KBM-7 (cell line): ENCODE measurements around the gene CPED1.

Source experiments
- DNase-seq: peaks from one replicate; pipeline ENCODE4 v3.0.0-alpha.2; 2015
- in situ Hi-C: fragments of 300-500 bp; cut with MboI; formaldehyde crosslinking; loops from 2 replicates; pipeline ENCODE4 v1.14.3; 2020; ENCODE audit warnings: low sequenced_read_pairs, low pct_unique_long_range_greater_than_20kb, mixed read lengths

The CPED1 gene

GRCh38 chr7:121008816-121009215 lies 20.3 kb downstream of the CPED1 start:
- in situ Hi-C loops: no loop called here
- DNase-seq: no peak

DNA sequence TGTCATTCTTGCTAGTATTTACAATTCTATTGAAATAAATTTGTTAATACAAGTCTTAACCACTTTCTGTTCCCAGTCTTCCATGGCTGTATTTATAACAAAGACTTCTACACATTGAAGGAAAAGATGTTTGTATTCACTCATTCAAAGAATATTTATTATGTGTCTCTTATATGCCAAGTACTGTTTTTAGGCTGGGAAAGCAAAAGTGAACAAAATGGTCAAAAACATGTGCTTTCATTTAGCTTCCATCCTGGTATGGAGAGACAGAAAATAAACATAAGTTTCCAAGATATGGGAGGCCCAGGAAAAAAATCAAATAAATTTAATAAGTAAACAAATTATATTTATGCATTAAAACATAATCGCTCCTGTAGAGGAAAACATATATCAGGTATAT lies 22.9 kb downstream of the CPED1 start:
- no peak for DNase-seq
- in situ Hi-C loops: no loop called here

- DNase-seq: no peak
- in situ Hi-C loops: no loop called here
Measured at GRCh38 chr7:121012170-121012874, 23.8 kb downstream of the CPED1 start.

- in situ Hi-C loops: no loop called here
- DNase-seq: no peak
Measured at GRCh38 chr7:121012919-121013318, 24.4 kb downstream of the CPED1 start.

DNA sequence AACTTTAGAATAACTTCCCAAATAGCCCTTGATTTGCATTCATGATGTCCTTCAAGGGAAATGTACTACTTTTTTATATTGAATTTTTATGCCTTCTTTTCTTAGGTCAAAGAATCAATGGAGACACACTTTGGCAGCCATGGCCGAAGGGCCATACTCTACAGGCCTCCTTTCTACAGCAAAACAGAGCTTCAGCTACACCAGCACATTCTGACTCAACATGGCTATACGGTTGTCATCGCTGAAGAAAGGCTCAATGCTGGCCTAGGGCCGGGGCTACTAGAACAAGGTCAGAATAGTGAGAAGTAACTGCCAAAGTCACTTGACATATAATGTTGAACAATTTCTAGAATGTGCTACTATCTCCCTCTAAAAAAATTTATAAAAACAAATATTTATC lies 27.0 kb downstream of the CPED1 start:
- DNase-seq: no peak
- in situ Hi-C loops: no loop called here

- in situ Hi-C loops: no loop called here
- no peak for DNase-seq
Measured at GRCh38 chr7:121016966-121017365, 28.5 kb downstream of the CPED1 start.

GRCh38 chr7:121017586-121017985 lies 29.1 kb downstream of the CPED1 start:
- in situ Hi-C loops: no loop called here
- DNase-seq: no peak

DNA sequence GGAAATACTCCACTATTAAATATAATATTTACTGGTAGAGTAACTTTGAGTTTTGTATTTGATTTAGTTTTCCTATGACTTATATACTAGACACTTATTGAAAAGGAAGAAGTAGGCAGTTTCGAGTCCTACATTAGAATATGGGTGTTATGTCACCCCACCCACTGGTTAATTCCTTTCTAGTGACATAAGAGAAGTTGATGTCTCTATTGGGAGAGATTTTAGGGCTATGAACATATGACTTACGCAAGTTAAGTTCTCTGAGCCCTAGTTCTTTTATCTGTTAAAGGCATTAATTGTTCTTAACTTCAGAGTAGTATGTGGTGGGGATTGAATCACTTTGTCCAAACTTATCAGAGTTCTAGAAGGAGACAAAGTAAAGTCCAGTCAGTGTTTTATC lies 30.5 kb downstream of the CPED1 start:
- in situ Hi-C loops: no loop called here

GRCh38 chr7:121020249-121020988 lies 31.9 kb downstream of the CPED1 start:
- in situ Hi-C loops: no loop called here
- no peak for DNase-seq

More for the DNA sequence above, 30.5 kb downstream of the CPED1 start:
- DNase-seq: no peak

- DNase-seq: no peak
- in situ Hi-C loops: no loop called here
Measured at GRCh38 chr7:121020989-121021969, 32.8 kb downstream of the CPED1 start.

- in situ Hi-C loops: no loop called here
- DNase-seq: no peak
Measured at GRCh38 chr7:121023194-121023593, 34.7 kb downstream of the CPED1 start.

DNA sequence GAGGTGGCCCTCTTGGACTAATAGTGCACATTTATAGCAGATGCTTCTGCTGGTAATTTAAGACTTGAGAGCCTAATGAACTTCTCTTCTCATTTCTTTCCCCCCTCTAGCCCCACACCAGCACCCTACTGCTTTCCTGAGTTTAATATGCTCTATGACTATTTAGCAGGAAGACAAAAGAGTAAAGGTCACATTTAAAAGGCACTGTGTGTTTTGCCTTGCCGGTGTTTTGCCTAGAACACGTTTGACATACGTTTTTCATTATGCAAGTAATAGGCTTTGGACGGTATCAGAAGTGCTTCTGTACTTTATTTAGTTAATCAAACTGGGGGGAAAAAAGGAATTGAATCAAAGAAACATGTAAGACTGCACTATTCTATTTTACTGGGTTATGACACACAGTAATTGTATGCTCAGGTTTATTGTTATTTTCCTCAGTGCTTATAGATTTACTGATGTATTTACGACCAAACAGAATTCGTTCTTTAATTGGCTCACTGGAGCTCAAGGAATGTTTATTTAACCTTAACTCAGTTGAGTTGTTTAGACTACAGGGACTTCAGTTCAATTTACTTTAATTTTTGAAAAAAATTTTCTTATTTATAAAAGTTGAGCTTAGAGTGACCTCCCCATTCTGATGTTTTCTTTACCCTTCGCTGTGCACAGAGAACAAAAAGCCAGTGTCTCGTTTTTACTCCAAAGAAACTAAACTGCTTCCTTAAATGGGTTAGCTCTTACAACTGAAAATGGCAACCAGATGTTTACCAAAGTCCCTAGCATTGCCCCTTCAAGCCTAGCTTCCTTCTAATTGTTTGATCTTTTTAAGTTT lies 35.4 kb downstream of the CPED1 start:
- DNase-seq: no peak
- in situ Hi-C loops: no loop called here

DNA sequence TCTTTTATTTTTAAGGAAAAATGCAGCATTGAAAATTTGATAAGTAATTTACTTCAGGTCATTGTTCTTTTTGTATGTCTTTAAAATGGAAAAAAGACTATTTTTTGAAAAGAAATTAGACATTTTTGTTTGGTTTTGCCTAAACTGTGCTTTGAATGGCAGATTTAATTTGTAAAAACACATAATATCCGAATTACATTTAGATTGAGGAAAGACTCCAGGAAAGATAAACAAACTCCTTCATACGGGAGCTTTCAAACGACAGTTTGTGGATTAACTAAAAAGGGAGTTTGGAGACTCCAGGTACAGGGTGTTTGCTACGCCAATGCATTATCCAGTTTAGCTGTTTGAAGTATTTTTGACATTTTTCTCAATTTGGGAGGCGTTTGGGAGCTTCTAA lies 36.1 kb downstream of the CPED1 start:
- no peak for DNase-seq
- in situ Hi-C loops: no loop called here

- no peak for DNase-seq
- in situ Hi-C loops: no loop called here
Measured at GRCh38 chr7:121026159-121026558, 37.6 kb downstream of the CPED1 start.

GRCh38 chr7:121026577-121027111 lies 38.1 kb downstream of the CPED1 start:
- in situ Hi-C loops: no loop called here
- no peak for DNase-seq

DNA sequence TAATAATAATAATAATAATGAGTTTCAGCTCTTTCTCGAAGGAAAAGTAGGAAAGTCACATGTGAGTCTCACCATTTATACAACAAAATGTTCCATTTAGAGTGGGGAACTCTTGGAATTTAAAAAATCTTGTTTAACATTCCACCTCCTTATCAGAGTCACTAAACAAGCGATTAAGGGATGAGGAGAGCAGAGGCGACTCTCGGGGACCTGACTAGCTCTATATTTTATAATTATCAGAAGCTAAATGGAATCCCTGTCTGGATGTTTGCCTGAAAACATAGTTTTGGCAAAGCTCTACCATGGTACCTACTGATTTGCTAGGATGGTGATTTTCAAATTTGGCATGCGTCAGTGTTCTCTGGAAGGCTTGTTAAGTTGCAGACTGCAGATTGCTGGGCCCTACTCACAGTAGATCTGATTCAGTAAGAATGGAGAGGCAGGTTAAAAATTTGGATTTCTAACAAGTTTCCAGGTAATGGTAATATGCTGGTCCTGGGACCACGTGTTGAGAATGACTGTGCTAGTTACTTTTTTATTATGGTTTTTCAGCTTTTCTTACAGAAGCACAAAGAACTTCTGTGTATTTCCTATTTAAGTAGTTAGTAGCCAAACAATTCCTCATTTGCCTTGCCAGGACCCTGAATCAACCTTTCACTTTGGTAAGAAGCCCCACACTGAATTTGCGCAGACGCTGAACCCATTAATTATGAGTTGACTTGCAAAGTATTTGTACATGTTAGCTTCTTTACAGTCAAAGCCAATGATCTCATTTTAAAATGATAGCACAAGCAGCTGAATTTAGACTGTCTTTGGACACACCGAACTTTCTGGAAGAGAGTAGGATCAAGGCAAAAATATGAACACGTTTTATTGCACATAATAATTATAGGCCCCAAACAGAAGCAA lies 39.5 kb downstream of the CPED1 start:
- in situ Hi-C loops: no loop called here
- DNase-seq: no peak

DNA sequence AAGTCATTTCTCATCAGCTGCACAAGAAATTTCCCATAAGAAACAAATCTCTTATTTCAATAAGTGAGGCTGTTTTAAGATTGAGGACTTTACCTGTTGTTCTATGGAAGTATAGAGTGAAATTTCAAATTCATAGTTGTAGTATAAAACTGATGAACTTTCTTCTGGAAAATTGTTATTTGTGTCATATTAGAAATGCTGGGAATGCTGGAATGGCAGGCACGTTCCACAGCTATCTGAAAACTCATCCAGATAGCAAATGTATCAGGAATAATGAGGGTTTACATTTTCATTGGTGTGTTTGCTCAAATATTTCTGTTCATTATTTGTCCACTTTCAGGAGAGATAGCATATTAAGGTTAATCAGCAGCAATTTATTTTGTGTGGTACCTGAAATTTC lies 40.8 kb downstream of the CPED1 start:
- in situ Hi-C loops: no loop called here

DNA sequence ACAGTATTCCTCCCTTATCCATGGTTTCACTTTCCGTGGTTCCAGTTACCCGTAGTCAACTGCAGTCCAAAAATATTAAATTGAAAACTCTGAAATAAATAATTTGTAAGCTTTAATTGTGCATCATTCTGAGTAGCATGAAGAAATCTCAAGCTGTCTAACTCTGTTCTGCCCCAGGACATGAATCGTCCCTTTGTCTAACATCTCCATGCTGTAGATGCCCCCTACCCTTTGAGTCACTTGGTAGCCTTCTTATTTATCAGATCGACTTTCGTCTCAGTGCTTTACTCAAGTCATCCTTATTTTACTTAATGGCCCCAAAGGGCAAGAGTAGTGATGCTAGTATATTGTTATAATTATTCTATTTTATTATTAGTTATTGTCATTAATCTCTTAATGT lies 41.8 kb downstream of the CPED1 start:
- in situ Hi-C loops: no loop called here

More for the DNA sequence above, 40.8 kb downstream of the CPED1 start:
- DNase-seq: no peak

More for the DNA sequence above, 41.8 kb downstream of the CPED1 start:
- no peak for DNase-seq
